ENCODE measurements around the gene HVCN1. TPM values are rescaled to one million over a fixed set of nuclear protein-coding genes. Genes with fewer than 3 reads are reported as not detected.
"Not testable (repeated sequence)": the region's sequence is repeated elsewhere in the genome, so short reads cannot be mapped to it uniquely, and the experiment has no call there.

The HVCN1 gene
- total RNA-seq, 1 donor from 2014 or later = 7.6 TPM

DNA sequence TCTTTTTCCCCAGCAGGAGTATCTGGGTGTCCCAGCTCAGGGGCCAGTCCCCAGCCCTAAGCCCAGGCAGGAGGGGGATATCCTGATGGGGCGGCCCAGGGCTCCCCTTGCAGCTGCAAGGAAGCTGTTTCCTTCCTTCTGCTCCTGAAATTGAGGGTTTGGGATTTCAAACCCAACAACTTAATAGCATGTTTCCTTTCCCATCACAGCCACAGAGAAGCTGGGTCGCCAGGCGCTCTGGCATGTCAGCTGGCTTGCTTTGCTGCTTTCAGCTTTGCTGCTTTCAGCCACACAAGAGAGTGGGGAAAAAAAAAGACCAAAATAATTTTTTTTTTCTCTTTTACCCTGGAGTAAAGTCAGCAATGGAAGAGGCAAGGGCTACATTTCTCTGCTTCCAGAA is 30.0 kb downstream of the HVCN1 start:
- Histone ChIP-seq H3K4me3 (no peak overlapping the region), H3K27ac (no peak overlapping the region), H3K9me3 (no peaks in the 10 kb centered on the region), H3K36me3 (no peaks in the 10 kb centered on the region), H3K4me1 (no peaks in the 10 kb centered on the region), H3K27me3 (no peaks in the 10 kb centered on the region)
- no peak for DNase-seq (ENCODE audit: extremely low spot score in 2 of 2)
- intact Hi-C loops (cut with DNase I) = no loop called here
- TF ChIP-seq, protein P1, sequence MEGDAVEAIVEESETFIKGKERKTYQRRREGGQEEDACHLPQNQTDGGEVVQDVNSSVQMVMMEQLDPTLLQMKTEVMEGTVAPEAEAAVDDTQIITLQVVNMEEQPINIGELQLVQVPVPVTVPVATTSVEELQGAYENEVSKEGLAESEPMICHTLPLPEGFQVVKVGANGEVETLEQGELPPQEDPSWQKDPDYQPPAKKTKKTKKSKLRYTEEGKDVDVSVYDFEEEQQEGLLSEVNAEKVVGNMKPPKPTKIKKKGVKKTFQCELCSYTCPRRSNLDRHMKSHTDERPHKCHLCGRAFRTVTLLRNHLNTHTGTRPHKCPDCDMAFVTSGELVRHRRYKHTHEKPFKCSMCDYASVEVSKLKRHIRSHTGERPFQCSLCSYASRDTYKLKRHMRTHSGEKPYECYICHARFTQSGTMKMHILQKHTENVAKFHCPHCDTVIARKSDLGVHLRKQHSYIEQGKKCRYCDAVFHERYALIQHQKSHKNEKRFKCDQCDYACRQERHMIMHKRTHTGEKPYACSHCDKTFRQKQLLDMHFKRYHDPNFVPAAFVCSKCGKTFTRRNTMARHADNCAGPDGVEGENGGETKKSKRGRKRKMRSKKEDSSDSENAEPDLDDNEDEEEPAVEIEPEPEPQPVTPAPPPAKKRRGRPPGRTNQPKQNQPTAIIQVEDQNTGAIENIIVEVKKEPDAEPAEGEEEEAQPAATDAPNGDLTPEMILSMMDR (IDR thresholded peaks at IDR 0.05) = no peak
- TF ChIP-seq POLR2AphosphoS5 (IDR thresholded peaks at IDR 0.05; ENCODE audit: insufficient read depth in 1 of 2, low read depth in 1 of 2) = no peak
- TF ChIP-seq POLR2A (IDR thresholded peaks at IDR 0.05) = no peak

DNA sequence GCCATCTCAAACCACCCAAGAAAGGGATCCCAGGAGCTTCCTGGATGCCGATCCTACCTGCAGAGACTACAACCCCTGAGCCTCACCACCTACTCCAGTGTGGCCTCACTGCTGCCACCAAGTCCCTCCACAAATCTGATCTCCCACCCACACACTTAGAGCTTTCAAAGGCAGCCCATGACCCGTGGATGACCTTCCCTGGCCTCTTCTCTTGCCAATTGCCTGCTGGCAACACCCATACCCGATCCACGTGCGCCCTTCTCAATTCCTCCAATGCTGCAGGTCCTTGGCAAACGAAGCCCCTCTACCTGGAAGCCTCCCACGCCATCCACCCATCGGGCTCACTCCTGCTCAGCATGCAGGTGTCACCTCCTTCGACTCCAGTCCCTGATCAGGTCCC is 30.7 kb downstream of the HVCN1 start:
- Histone ChIP-seq H3K9me3 (no peaks in the 10 kb centered on the region), H3K36me3 (no peaks in the 10 kb centered on the region), H3K4me3 (no peak overlapping the region), H3K27ac (no peak overlapping the region), H3K27me3 (no peaks in the 10 kb centered on the region), H3K4me1 (no peaks in the 10 kb centered on the region)
- intact Hi-C loops (cut with DNase I) = no loop called here
- DNase-seq (ENCODE audit: extremely low spot score in 2 of 2) = no peak
- TF ChIP-seq POLR2A (IDR thresholded peaks at IDR 0.05) (no peak), POLR2AphosphoS5 (IDR thresholded peaks at IDR 0.05; ENCODE audit: insufficient read depth in 1 of 2, low read depth in 1 of 2) (no peak)
- TF ChIP-seq, protein P1 (IDR thresholded peaks at IDR 0.05) = no peak

DNA sequence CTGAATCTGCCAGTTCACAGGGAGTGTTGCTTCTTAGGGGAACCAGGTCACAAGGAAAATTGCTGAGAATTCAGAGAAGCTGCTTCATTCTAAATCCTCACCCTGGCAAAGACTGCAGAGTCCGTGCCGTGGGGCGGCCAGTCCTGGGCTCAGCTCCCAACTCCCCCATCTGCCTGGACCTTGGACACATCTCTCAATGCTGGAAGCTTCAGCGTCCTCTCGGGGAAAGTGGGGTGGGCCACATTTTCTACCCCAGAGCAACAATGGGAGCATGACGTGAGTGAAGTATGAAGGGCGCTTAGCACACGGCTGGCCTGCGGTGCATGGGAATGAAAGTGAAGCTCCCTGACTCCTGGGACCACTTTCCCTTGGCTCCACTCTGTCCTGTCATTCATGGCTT is 31.2 kb downstream of the HVCN1 start:
- no peaks in the 10 kb centered on the region for H3K27me3 ChIP-seq
- no peak overlapping the region for H3K27ac ChIP-seq
- no peaks in the 10 kb centered on the region for H3K9me3 ChIP-seq
- DNase-seq (ENCODE audit: extremely low spot score in 2 of 2) = no peak
- intact Hi-C loops (cut with DNase I) = no loop called here
- H3K36me3 ChIP-seq = no peaks in the 10 kb centered on the region
- no peak for TF ChIP-seq POLR2A (IDR thresholded peaks at IDR 0.05)
- TF ChIP-seq POLR2AphosphoS5 (IDR thresholded peaks at IDR 0.05; ENCODE audit: insufficient read depth in 1 of 2, low read depth in 1 of 2) = no peak
- TF ChIP-seq, protein P1 (IDR thresholded peaks at IDR 0.05) = no peak
- no peaks in the 10 kb centered on the region for H3K4me1 ChIP-seq
- H3K4me3 ChIP-seq = no peak overlapping the region

DNA sequence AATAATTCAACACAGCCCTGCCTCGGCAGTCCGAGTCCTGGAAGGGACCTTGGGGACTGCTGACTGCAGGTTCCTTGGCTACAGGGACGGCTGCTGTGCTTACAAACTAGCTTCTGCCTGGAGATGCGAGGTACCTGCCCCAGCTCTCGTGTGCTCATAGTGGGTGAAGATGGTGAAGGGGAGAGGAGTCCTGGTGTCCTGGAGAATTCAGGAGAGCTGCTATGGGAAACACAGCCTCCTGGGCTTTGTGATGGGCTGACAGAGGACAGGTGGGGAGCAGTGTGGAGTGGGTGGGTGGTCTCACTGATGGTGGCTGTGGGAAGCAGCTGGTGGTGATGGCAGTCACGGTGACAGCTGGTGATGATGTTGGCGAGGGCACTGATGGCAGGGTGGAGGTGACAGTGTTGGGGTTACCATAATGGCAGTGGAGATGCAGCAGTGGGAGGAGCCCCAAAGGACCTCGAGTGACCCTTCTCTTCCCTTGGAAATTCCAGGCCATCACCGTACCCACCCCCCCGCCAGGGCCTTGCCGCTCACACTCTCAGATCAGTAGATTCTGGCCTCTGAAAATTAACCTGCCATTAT is 32.8 kb downstream of the HVCN1 start:
- intact Hi-C loops (cut with DNase I) = no loop called here
- no peak for DNase-seq (ENCODE audit: extremely low spot score in 2 of 2)
- H3K4me3 ChIP-seq = no peak overlapping the region
- TF ChIP-seq, protein P1 (IDR thresholded peaks at IDR 0.05) = no peak
- no peak for TF ChIP-seq POLR2AphosphoS5 (IDR thresholded peaks at IDR 0.05; ENCODE audit: insufficient read depth in 1 of 2, low read depth in 1 of 2)
- no peak for TF ChIP-seq POLR2A (IDR thresholded peaks at IDR 0.05)
- no peaks in the 10 kb centered on the region for H3K4me1 ChIP-seq
- no peaks in the 10 kb centered on the region for H3K36me3 ChIP-seq
- no peak overlapping the region for H3K27ac ChIP-seq
- H3K9me3 ChIP-seq = no peaks in the 10 kb centered on the region
- no peaks in the 10 kb centered on the region for H3K27me3 ChIP-seq

DNA sequence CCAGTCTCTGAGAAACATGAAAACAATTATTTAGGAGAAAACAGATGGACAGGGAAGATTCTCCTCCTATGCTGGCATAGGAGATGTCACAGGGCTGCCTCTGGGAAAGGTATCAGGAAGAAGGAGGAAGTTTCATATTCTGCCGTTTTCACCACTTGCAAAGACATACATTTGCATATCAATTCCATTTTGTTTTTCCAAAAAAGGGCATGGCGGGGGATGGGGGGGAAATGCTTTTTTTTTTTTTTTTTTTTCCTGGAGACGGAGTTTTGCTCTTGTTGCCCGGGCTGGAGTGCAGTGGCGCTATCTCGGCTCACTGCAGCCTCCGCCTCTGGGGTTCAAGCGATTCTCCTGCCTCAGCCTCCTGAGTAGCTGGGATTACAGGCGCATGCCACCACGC is 34.7 kb downstream of the HVCN1 start:
- H3K4me1 ChIP-seq; H3K36me3 ChIP-seq; intact Hi-C loops (cut with DNase I): not testable (repeated sequence)

More for the DNA sequence above, 34.7 kb downstream of the HVCN1 start:
- not testable (repeated sequence) for H3K9me3 ChIP-seq; DNase-seq (ENCODE audit: extremely low spot score in 2 of 2); H3K27ac ChIP-seq; H3K27me3 ChIP-seq; H3K4me3 ChIP-seq
